Large intestine (tissue), 3 donors: ENCODE data around the gene SCYL3. TPM values are rescaled to one million over a fixed set of nuclear protein-coding genes. Genes with fewer than 3 reads are reported as not detected.
"Not testable (repeated sequence)": the region's sequence is repeated elsewhere in the genome, so short reads cannot be mapped to it uniquely, and the experiment has no call there.

Source experiments
- DNase-seq, 2 donors: peaks; one replicate each; pipeline versions ENCODE4 v3.0.0 to v3.0.0-alpha.2; 2013
- H3K27ac ChIP-seq: one replicate; pipeline ENCODE4 v1.5.1; 2013; ENCODE audit warnings: low read length
- H3K27me3 ChIP-seq: 2 replicates; pipeline ENCODE4 v1.6.1; 2013; ENCODE audit warnings: low read length; ENCODE audit not compliant: control insufficient read depth, insufficient read depth
- H3K36me3 ChIP-seq: 2 replicates; pipeline ENCODE4 v1.6.1; 2013; ENCODE audit warnings: low read length; ENCODE audit not compliant: control insufficient read depth, insufficient read depth
- H3K4me1 ChIP-seq: one replicate; pipeline ENCODE4 v1.6.1; 2013; ENCODE audit warnings: low read length; ENCODE audit not compliant: control insufficient read depth, insufficient read depth
- H3K4me3 ChIP-seq: one replicate; pipeline ENCODE4 v1.5.1; 2013; ENCODE audit warnings: low read length
- H3K9me3 ChIP-seq: one replicate; pipeline ENCODE4 v1.6.1; 2013; ENCODE audit warnings: mild to moderate bottlenecking, low read depth, low read length, moderate library complexity; ENCODE audit not compliant: control insufficient read depth
- WGBS: methylation state at CpG from one replicate; pipeline ENCODE4 v1.1.5; 2013; ENCODE audit warnings: low lambda C conversion rate; ENCODE audit not compliant: insufficient coverage; 5-methylcytosine and 5-hydroxymethylcytosine counted together
- polyA plus RNA-seq: library from polyadenylated mRNA; unstranded; fragments of 120-200 nt; gene quantifications from one replicate; pipeline ENCODE4 v1.2.1, GENCODE V29; 2013

Gene SCYL3
- polyA plus RNA-seq, 1 donor: 13.1 TPM

- peaks cover 83% of the 10 kb centered on the region for H3K36me3 ChIP-seq
- H3K27ac ChIP-seq: no peak overlapping the region
- H3K4me1 ChIP-seq: no peaks in the 10 kb centered on the region
- no peak for DNase-seq
- H3K9me3 ChIP-seq: no peaks in the 10 kb centered on the region
- H3K27me3 ChIP-seq: no peaks in the 10 kb centered on the region
- H3K4me3 ChIP-seq: no peak overlapping the region
These were observed 20.8 kb downstream of the SCYL3 start for GRCh38 chr1:169872906-169873305.

- WGBS: no CpG with 5 or more reads among the region's 3 CpGs
- DNase-seq, H3K4me3 ChIP-seq, H3K27me3 ChIP-seq, H3K4me1 ChIP-seq, H3K27ac ChIP-seq, H3K9me3 ChIP-seq: not testable (repeated sequence)
- H3K36me3 ChIP-seq: peaks cover 83% of the 10 kb centered on the region
These were observed 21.7 kb downstream of the SCYL3 start for GRCh38 chr1:169871988-169872387.

- H3K27me3 ChIP-seq: no peaks in the 10 kb centered on the region
- no peak for DNase-seq
- peaks cover 80% of the 10 kb centered on the region for H3K36me3 ChIP-seq
- no peaks in the 10 kb centered on the region for H3K9me3 ChIP-seq
- H3K27ac ChIP-seq: no peak overlapping the region
- WGBS: no CpG with 5 or more reads among the region's 1 CpG
- no peaks in the 10 kb centered on the region for H3K4me1 ChIP-seq
- no peak overlapping the region for H3K4me3 ChIP-seq
These were observed 24.3 kb downstream of the SCYL3 start for GRCh38 chr1:169869426-169869825.

- Histone ChIP-seq H3K4me1 (no peaks in the 10 kb centered on the region), H3K27ac (no peak overlapping the region), H3K4me3 (no peak overlapping the region), H3K9me3 (no peaks in the 10 kb centered on the region), H3K36me3 (peaks cover 80% of the 10 kb centered on the region), H3K27me3 (no peaks in the 10 kb centered on the region)
- no CpG with 5 or more reads among the region's 2 CpGs for WGBS
- no peak for DNase-seq
These were observed 24.7 kb downstream of the SCYL3 start for GRCh38 chr1:169868978-169869377.

- Histone ChIP-seq H3K27me3 (no peaks in the 10 kb centered on the region), H3K27ac (no peak overlapping the region), H3K4me1 (no peaks in the 10 kb centered on the region), H3K36me3 (peaks cover 72% of the 10 kb centered on the region), H3K9me3 (no peaks in the 10 kb centered on the region), H3K4me3 (no peak overlapping the region)
- DNase-seq: no peak
- WGBS: no CpG with 5 or more reads among the region's 4 CpGs
These were observed 26.6 kb downstream of the SCYL3 start for GRCh38 chr1:169867012-169867675.

- H3K27ac ChIP-seq: no peak overlapping the region
- no peaks in the 10 kb centered on the region for H3K9me3 ChIP-seq
- no peak for DNase-seq
- no peaks in the 10 kb centered on the region for H3K4me1 ChIP-seq
- 100% methylated on average over 1 of the region's 2 CpGs for WGBS
- H3K4me3 ChIP-seq: no peak overlapping the region
- no peaks in the 10 kb centered on the region for H3K27me3 ChIP-seq
- H3K36me3 ChIP-seq: peaks cover 72% of the 10 kb centered on the region
These were observed 27.1 kb downstream of the SCYL3 start for GRCh38 chr1:169866577-169866976.

GRCh38 chr1:169864531-169864930 is 29.2 kb downstream of the SCYL3 start:
- H3K27ac ChIP-seq, H3K4me1 ChIP-seq, H3K9me3 ChIP-seq, H3K4me3 ChIP-seq, DNase-seq, H3K27me3 ChIP-seq: not testable (repeated sequence)
- WGBS: no CpG with 5 or more reads among the region's 10 CpGs
- peaks cover 78% of the 10 kb centered on the region for H3K36me3 ChIP-seq

- Histone ChIP-seq H3K9me3 (no peaks in the 10 kb centered on the region), H3K27me3 (no peaks in the 10 kb centered on the region), H3K4me1 (no peaks in the 10 kb centered on the region), H3K27ac (no peak overlapping the region), H3K36me3 (peaks cover 63% of the 10 kb centered on the region), H3K4me3 (no peak overlapping the region)
- DNase-seq: peak in 1 of 2 donors; percentile 10
These were observed 32.9 kb downstream of the SCYL3 start for GRCh38 chr1:169860750-169861149.

- Histone ChIP-seq H3K27ac (no peak overlapping the region), H3K4me3 (no peak overlapping the region), H3K36me3 (peaks cover 62% of the 10 kb centered on the region), H3K9me3 (no peaks in the 10 kb centered on the region), H3K27me3 (no peaks in the 10 kb centered on the region), H3K4me1 (no peaks in the 10 kb centered on the region)
- no peak for DNase-seq
- no CpG with 5 or more reads among the region's 1 CpG for whole genome bisulfite sequencing
These were observed 33.5 kb downstream of the SCYL3 start for GRCh38 chr1:169860187-169860586.

GRCh38 chr1:169859001-169859400 is 34.7 kb downstream of the SCYL3 start:
- Histone ChIP-seq H3K27me3 (no peaks in the 10 kb centered on the region), H3K9me3 (no peaks in the 10 kb centered on the region), H3K4me1 (no peaks in the 10 kb centered on the region), H3K27ac (no peak overlapping the region), H3K36me3 (peaks cover 66% of the 10 kb centered on the region), H3K4me3 (no peak overlapping the region)
- WGBS: no CpG with 5 or more reads among the region's 4 CpGs
- no peak for DNase-seq

GRCh38 chr1:169858467-169858866 is 35.2 kb downstream of the SCYL3 start:
- Histone ChIP-seq H3K9me3 (no peaks in the 10 kb centered on the region), H3K4me3 (no peak overlapping the region), H3K27me3 (no peaks in the 10 kb centered on the region), H3K36me3 (peaks cover 66% of the 10 kb centered on the region), H3K27ac (no peak overlapping the region), H3K4me1 (no peaks in the 10 kb centered on the region)
- no CpG with 5 or more reads among the region's 3 CpGs for WGBS
- DNase-seq: no peak
